Osteoblast (primary cell): ENCODE measurements around the gene SEC22C. TPM values are rescaled to one million over a fixed set of nuclear protein-coding genes. Genes with fewer than 3 reads are reported as not detected.

Experiments used
- DNase-seq: peaks from one replicate; pipeline ENCODE4 v3.0.0; 2011; ENCODE audit warnings: low spot score, mixed read lengths; ENCODE audit not compliant: insufficient read length; ENCODE audit errors: missing footprints
- H2AFZ ChIP-seq: 2 replicates; pipeline ENCODE4 v1.6.0; 2011; ENCODE audit warnings: mild to moderate bottlenecking, low read length
- H3K27ac ChIP-seq: 2 replicates; pipeline ENCODE4 v1.5.1; 2011; ENCODE audit warnings: mild to moderate bottlenecking, low read depth, low read length, moderate library complexity
- H3K27me3 ChIP-seq: 2 replicates; pipeline ENCODE4 v1.6.0; 2012; ENCODE audit warnings: mild to moderate bottlenecking, control low read depth, inconsistent platforms, low read length, moderate library complexity; ENCODE audit not compliant: insufficient read depth
- H3K36me3 ChIP-seq: 2 replicates; pipeline ENCODE4 v1.5.1; 2011; ENCODE audit warnings: mild to moderate bottlenecking, low read length, control low read depth, moderate library complexity; ENCODE audit not compliant: insufficient read depth
- H3K4me1 ChIP-seq: 2 replicates; pipeline ENCODE4 v1.5.1; 2011; ENCODE audit warnings: mild to moderate bottlenecking, low read length, control low read depth, moderate library complexity; ENCODE audit not compliant: insufficient read depth
- H3K4me2 ChIP-seq: 2 replicates; pipeline ENCODE4 v1.6.0; 2011; ENCODE audit warnings: mild to moderate bottlenecking, low read length; ENCODE audit not compliant: insufficient read depth
- H3K4me3 ChIP-seq: fragments of 200-600 bp; sonication (generic); 3 replicates; pipeline ENCODE4 v1.5.1; 2012; ENCODE audit warnings: mild to moderate bottlenecking, low read length, inconsistent platforms; ENCODE audit not compliant: insufficient read depth
- H3K79me2 ChIP-seq: 2 replicates; pipeline ENCODE4 v1.6.0; 2012; ENCODE audit warnings: mild to moderate bottlenecking, low read length, control low read depth, inconsistent platforms; ENCODE audit not compliant: insufficient read depth
- H3K9me3 ChIP-seq: 2 replicates; pipeline ENCODE4 v1.5.1; 2011; ENCODE audit warnings: low read depth, low read length, control low read depth
- H4K20me1 ChIP-seq: 2 replicates; pipeline ENCODE4 v1.6.0; 2012; ENCODE audit warnings: mild to moderate bottlenecking, low read length, control low read depth; ENCODE audit not compliant: insufficient read depth
- total RNA-seq: library from RNA; depleted of rRNA; stranded (reverse); fragments of >200 nt; gene quantifications from 2 replicates; pipeline ENCODE4 v1.2.3, GENCODE V29; 2012
- TF ChIP-seq, protein P1 (sequence below): IDR thresholded peaks from 2 replicates; pipeline ENCODE4 v1.5.1; 2011; ENCODE audit warnings: mild to moderate bottlenecking, low read depth, low read length, moderate library complexity; ENCODE audit errors: extremely low read depth

The SEC22C gene
- total RNA-seq, 1 donor, result 60.1 TPM

DNA sequence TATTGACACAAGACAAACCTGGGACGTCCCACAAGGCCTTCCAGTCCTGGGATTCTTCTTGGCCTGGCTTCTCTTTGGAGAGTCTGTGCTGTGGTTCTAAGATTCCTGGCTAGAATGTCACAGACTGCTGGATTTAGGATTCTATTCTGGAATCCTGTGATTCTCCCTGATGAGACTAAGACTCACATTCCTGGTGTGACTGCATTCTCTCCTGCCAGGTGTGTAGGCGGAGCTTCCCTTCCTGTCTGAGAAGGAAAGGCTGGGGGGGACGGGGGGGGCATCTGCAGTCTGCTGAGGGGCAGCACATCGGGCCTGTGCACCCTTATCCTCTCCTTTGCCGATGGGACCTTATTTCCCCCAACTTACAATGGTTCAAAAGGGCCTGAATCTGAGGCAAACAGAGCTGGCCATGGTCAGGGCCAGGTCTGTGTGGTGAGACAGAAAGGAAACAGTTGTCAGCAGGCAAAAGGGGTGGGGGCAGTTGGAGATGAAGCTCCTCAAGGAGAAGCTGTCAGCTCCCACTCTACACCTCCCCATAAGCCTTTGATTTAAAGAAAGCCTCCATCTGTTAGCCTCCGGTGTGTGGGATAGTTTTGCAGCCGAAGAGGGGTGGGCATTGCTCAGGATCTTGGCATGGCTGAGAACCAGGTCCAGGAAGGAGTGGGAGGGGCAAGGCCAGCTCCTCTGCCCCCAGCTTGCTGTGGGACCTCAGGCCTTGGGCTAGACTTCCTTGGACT lies 48.4 kb downstream of the SEC22C start:
- H3K4me1 ChIP-seq, result no peaks in the 10 kb centered on the region
- H2AFZ ChIP-seq, result no peak overlapping the region
- H4K20me1 ChIP-seq, result no peaks in the 10 kb centered on the region
- no peaks in the 10 kb centered on the region for H3K9me3 ChIP-seq
- no peak overlapping the region for H3K4me3 ChIP-seq
- TF ChIP-seq, protein P1, sequence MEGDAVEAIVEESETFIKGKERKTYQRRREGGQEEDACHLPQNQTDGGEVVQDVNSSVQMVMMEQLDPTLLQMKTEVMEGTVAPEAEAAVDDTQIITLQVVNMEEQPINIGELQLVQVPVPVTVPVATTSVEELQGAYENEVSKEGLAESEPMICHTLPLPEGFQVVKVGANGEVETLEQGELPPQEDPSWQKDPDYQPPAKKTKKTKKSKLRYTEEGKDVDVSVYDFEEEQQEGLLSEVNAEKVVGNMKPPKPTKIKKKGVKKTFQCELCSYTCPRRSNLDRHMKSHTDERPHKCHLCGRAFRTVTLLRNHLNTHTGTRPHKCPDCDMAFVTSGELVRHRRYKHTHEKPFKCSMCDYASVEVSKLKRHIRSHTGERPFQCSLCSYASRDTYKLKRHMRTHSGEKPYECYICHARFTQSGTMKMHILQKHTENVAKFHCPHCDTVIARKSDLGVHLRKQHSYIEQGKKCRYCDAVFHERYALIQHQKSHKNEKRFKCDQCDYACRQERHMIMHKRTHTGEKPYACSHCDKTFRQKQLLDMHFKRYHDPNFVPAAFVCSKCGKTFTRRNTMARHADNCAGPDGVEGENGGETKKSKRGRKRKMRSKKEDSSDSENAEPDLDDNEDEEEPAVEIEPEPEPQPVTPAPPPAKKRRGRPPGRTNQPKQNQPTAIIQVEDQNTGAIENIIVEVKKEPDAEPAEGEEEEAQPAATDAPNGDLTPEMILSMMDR, result no peak
- H3K79me2 ChIP-seq, result no peaks in the 10 kb centered on the region
- no peak overlapping the region for H3K27ac ChIP-seq
- H3K4me2 ChIP-seq, result no peak overlapping the region
- no peak for DNase-seq
- no peaks in the 10 kb centered on the region for H3K27me3 ChIP-seq
- H3K36me3 ChIP-seq, result no peaks in the 10 kb centered on the region

DNA sequence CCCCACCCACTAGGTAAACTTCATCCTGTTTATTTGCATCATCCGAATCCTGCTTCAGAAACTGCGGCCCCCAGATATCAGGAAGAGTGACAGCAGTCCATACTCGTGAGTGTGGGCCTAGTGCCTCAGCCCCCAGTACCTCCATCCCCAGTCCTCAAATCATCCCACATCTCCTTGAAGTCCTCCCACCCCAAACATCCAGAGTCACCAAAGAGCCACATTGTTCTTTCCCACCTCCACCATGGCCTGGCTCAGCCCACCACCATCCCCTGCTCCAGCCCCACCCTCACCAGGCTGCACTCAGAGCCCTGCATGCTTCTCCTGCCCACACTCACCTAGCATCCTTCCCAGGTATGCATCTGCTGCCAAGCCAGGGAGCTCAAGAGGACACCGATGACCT lies 49.5 kb downstream of the SEC22C start:
- no peak overlapping the region for H2AFZ ChIP-seq
- peak; percentile 38 for DNase-seq
- no peaks in the 10 kb centered on the region for H3K27me3 ChIP-seq
- no peaks in the 10 kb centered on the region for H4K20me1 ChIP-seq
- H3K4me1 ChIP-seq, result no peaks in the 10 kb centered on the region
- no peak overlapping the region for H3K4me2 ChIP-seq
- H3K4me3 ChIP-seq, result no peak overlapping the region
- H3K9me3 ChIP-seq, result no peaks in the 10 kb centered on the region
- H3K36me3 ChIP-seq, result no peaks in the 10 kb centered on the region
- H3K79me2 ChIP-seq, result no peaks in the 10 kb centered on the region
- no peak overlapping the region for H3K27ac ChIP-seq
- TF ChIP-seq, protein P1, result no peak

DNA sequence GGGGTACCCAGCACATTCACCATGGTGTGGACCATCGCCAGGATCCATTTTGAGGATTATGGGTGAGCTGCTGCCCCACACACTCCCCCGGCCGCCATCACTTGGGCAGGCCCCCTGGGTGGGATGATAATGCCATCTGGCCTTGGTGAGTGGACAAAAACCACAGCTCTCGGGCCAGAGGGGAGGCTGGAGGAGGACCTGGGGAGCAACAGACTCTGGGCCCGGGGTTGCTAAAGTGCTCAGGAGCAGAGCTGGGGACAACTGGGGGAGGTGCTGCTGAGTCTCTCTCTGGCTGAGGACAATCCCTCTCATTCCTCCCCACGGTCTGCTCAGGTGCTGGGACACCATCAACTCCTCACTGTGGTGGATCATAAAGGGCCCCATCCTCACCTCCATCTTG lies 50.3 kb downstream of the SEC22C start:
- TF ChIP-seq, protein P1, result no peak
- Histone ChIP-seq H3K4me3 (no peak overlapping the region), H2AFZ (no peak overlapping the region)

DNA sequence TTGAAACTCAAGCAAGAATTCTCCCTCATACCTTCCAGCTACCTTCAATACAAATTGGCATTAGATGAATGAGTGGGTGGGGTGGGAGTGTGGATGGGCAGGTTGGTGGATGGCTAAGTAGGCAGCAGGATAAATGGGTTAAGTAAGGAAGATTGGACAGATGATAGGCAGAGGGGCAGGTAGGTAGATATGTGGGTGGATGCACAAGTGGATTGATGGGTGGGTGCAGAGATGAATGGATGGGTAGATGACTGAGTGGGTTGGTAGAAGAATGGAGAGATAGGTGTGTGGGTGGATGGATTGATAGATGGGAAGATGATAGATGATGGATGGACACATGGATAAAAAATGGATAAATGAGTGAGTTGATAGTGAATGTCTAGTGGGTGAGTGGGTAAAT lies 51.7 kb downstream of the SEC22C start:
- Histone ChIP-seq H4K20me1 (no peaks in the 10 kb centered on the region), H3K4me3 (no peak overlapping the region), H3K4me1 (no peaks in the 10 kb centered on the region), H2AFZ (no peak overlapping the region), H3K27ac (no peak overlapping the region), H3K27me3 (no peaks in the 10 kb centered on the region), H3K4me2 (no peak overlapping the region), H3K36me3 (no peaks in the 10 kb centered on the region), H3K9me3 (no peaks in the 10 kb centered on the region), H3K79me2 (no peaks in the 10 kb centered on the region)
- TF ChIP-seq, protein P1, result no peak
- peak; percentile 3 for DNase-seq

More for the DNA sequence above, 50.3 kb downstream of the SEC22C start:
- no peaks in the 10 kb centered on the region for H4K20me1 ChIP-seq
- DNase-seq, result peak; percentile 71
- no peaks in the 10 kb centered on the region for H3K36me3 ChIP-seq
- H3K4me1 ChIP-seq, result no peaks in the 10 kb centered on the region
- H3K27me3 ChIP-seq, result no peaks in the 10 kb centered on the region
- H3K4me2 ChIP-seq, result no peak overlapping the region
- H3K9me3 ChIP-seq, result no peaks in the 10 kb centered on the region
- no peaks in the 10 kb centered on the region for H3K79me2 ChIP-seq
- no peak overlapping the region for H3K27ac ChIP-seq
